MM.1S (cell line): ENCODE results near the gene MED27.

Experiments used
- DNase-seq: peaks from one replicate; pipeline ENCODE4 v3.0.0-alpha.2; 2015
- H2AFZ ChIP-seq: fragments of 300-600 bp; sonication (generic); 2 replicates; pipeline ENCODE4 v1.6.0; 2016; ENCODE audit warnings: antibody characterized with exemption, low read length
- H3F3A ChIP-seq: fragments of 300-600 bp; sonication (generic); 2 replicates; pipeline ENCODE4 v1.6.1; 2016; ENCODE audit warnings: mild to moderate bottlenecking, antibody characterized with exemption, low read length, moderate library complexity, mixed read lengths; ENCODE audit not compliant: insufficient read depth
- H3K27ac ChIP-seq: fragments of 300-600 bp; sonication (generic); 2 replicates; pipeline ENCODE4 v1.5.1; 2016; ENCODE audit warnings: mild to moderate bottlenecking, low read length
- H3K27me3 ChIP-seq: fragments of 300-600 bp; sonication (generic); replicated peaks from 2 replicates; pipeline ENCODE4 v1.6.0; 2016; ENCODE audit warnings: low read length; ENCODE audit not compliant: insufficient read depth
- H3K36me3 ChIP-seq: fragments of 300-600 bp; sonication (generic); replicated peaks from 2 replicates; pipeline ENCODE4 v1.6.1; 2016; ENCODE audit warnings: mild to moderate bottlenecking, low read length, mixed read lengths; ENCODE audit not compliant: insufficient read depth
- H3K4me1 ChIP-seq: fragments of 300-600 bp; sonication (generic); 2 replicates; pipeline ENCODE4 v1.6.1; 2016; ENCODE audit warnings: low read length, mixed read lengths
- H3K4me2 ChIP-seq: fragments of 300-600 bp; sonication (generic); 2 replicates; pipeline ENCODE4 v1.6.0; 2016; ENCODE audit warnings: low read depth, low read length
- H3K4me3 ChIP-seq: fragments of 300-600 bp; sonication (generic); 2 replicates; pipeline ENCODE4 v1.5.1; 2016; ENCODE audit warnings: low read length, mixed read lengths
- H3K79me2 ChIP-seq: fragments of 300-600 bp; sonication (generic); 2 replicates; pipeline ENCODE4 v1.6.1; 2016; ENCODE audit warnings: mixed run types, low read length, mixed read lengths
- H3K9ac ChIP-seq: fragments of 300-600 bp; sonication (generic); 2 replicates; pipeline ENCODE4 v1.6.1; 2016; ENCODE audit warnings: low read length, mixed read lengths
- H3K9me2 ChIP-seq: fragments of 300-600 bp; sonication (generic); replicated peaks from 2 replicates; pipeline ENCODE4 v1.6.1; 2016; ENCODE audit warnings: mild to moderate bottlenecking, low read length, mixed read lengths; ENCODE audit not compliant: insufficient read depth
- H3K9me3 ChIP-seq: fragments of 300-600 bp; sonication (generic); replicated peaks from 2 replicates; pipeline ENCODE4 v1.6.1; 2016; ENCODE audit warnings: mild to moderate bottlenecking, low read length, mixed read lengths; ENCODE audit not compliant: insufficient read depth
- H4K20me1 ChIP-seq: fragments of 300-600 bp; sonication (generic); 2 replicates; pipeline ENCODE4 v1.6.1; 2016; ENCODE audit warnings: mild to moderate bottlenecking, low read length, moderate library complexity, mixed read lengths; ENCODE audit not compliant: insufficient read depth
- EZH2 ChIP-seq: fragments of 300-600 bp; sonication (generic); optimal IDR thresholded peaks from 2 replicates; pipeline ENCODE3; 2017; ENCODE audit warnings: low read depth, mild to moderate bottlenecking, antibody characterized with exemption, low read length, mixed read lengths
- EZH2phosphoT487 ChIP-seq: fragments of 300-600 bp; sonication (generic); IDR thresholded peaks from 2 replicates; pipeline ENCODE4 v1.6.1; 2018; ENCODE audit warnings: antibody characterized with exemption, low read length
- TF ChIP-seq, protein P1 (sequence below): fragments of 300-600 bp; sonication (generic); IDR thresholded peaks from 2 replicates; pipeline ENCODE4 v1.5.1; 2016; ENCODE audit warnings: antibody characterized with exemption, low read length, mixed read lengths

Gene MED27

DNA sequence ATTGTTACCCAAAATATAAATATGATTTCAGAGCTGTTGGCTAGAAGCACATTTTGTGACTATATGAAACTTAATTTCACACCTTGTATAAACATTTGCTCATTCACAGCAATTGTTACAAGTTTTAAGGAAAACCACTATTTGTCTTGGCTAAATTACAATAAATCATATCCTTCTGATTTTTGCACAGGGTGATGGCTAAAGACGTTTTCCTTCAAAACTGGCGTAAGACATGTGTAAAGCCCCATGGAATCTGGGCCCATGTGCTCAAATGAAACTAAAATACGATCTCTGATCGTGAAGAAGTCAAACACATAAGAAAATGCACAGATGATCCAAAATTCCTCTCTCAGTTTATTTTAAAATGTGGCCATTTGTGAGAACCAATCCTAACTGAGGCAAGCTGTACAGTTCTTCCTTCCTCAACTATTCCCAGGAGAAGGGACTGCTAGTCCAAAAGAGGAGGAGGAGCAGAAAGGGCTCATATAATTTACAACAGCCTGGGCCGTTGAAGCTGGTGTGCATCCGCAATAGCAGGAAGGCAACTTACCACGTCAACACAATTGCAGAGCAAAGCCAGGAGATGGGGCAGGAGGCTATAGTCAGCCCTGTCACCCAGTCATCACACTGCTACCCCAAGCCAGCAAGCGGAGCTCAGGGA lies 98.4 kb downstream of the MED27 start:
- Histone ChIP-seq H3K4me2 (no peak overlapping the region), H3F3A (no peaks in the 10 kb centered on the region), H3K9me3 (no peaks in the 10 kb centered on the region), H4K20me1 (no peaks in the 10 kb centered on the region), H2AFZ (no peak overlapping the region), H3K27ac (no peak overlapping the region), H3K9me2 (no peaks in the 10 kb centered on the region), H3K27me3 (no peaks in the 10 kb centered on the region), H3K4me3 (no peak overlapping the region), H3K36me3 (no peaks in the 10 kb centered on the region), H3K4me1 (no peaks in the 10 kb centered on the region), H3K79me2 (no peaks in the 10 kb centered on the region), H3K9ac (no peak overlapping the region)
- no peak for DNase-seq
- TF ChIP-seq, protein P1, sequence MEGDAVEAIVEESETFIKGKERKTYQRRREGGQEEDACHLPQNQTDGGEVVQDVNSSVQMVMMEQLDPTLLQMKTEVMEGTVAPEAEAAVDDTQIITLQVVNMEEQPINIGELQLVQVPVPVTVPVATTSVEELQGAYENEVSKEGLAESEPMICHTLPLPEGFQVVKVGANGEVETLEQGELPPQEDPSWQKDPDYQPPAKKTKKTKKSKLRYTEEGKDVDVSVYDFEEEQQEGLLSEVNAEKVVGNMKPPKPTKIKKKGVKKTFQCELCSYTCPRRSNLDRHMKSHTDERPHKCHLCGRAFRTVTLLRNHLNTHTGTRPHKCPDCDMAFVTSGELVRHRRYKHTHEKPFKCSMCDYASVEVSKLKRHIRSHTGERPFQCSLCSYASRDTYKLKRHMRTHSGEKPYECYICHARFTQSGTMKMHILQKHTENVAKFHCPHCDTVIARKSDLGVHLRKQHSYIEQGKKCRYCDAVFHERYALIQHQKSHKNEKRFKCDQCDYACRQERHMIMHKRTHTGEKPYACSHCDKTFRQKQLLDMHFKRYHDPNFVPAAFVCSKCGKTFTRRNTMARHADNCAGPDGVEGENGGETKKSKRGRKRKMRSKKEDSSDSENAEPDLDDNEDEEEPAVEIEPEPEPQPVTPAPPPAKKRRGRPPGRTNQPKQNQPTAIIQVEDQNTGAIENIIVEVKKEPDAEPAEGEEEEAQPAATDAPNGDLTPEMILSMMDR: no peak
- TF ChIP-seq EZH2phosphoT487 (no peak), EZH2 (no peak)

DNA sequence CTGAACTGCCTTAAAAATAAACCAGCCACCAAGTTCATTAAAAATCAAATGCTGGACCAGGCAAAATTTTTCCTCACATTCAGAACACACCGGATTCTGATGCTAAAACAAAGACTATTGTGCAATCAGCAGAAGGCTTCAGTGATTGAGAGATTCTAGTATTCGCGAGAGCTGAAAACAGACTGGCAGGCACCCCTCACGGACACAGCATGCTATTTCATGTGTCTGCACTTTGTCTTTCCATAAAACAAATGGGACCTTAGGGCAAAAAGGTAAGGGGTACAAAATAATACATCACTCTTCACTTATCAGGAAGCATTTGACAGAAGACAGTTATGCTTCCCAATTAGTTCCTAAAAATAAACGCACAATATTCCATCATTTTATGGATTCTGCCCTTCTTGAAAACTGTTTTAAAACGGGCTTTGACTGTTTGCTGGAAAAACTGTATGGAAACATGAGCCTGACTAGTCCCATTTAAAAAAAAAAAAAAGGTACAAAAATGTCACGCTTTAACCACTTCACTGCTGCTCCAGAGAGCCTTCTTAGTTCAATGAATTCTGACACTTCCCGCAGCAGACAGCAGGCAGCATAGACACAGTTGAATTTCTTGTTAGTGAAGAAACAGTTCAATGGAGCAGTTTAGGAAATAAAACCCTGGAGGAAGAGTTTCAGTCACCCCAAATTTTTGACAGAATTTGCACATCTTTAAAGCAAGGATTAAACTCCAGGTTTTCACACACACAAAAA lies 99.2 kb downstream of the MED27 start:
- no peaks in the 10 kb centered on the region for H3F3A ChIP-seq
- H3K4me1 ChIP-seq: no peaks in the 10 kb centered on the region
- H3K9me2 ChIP-seq: no peaks in the 10 kb centered on the region
- no peaks in the 10 kb centered on the region for H4K20me1 ChIP-seq
- no peaks in the 10 kb centered on the region for H3K79me2 ChIP-seq
- H3K36me3 ChIP-seq: no peaks in the 10 kb centered on the region
- H3K4me3 ChIP-seq: no peak overlapping the region
- no peak overlapping the region for H3K9ac ChIP-seq
- no peak overlapping the region for H2AFZ ChIP-seq
- DNase-seq: no peak
- no peak overlapping the region for H3K27ac ChIP-seq
- H3K4me2 ChIP-seq: no peak overlapping the region
- TF ChIP-seq EZH2 (no peak), EZH2phosphoT487 (no peak)
- TF ChIP-seq, protein P1: no peak
- no peaks in the 10 kb centered on the region for H3K9me3 ChIP-seq
- no peaks in the 10 kb centered on the region for H3K27me3 ChIP-seq

DNA sequence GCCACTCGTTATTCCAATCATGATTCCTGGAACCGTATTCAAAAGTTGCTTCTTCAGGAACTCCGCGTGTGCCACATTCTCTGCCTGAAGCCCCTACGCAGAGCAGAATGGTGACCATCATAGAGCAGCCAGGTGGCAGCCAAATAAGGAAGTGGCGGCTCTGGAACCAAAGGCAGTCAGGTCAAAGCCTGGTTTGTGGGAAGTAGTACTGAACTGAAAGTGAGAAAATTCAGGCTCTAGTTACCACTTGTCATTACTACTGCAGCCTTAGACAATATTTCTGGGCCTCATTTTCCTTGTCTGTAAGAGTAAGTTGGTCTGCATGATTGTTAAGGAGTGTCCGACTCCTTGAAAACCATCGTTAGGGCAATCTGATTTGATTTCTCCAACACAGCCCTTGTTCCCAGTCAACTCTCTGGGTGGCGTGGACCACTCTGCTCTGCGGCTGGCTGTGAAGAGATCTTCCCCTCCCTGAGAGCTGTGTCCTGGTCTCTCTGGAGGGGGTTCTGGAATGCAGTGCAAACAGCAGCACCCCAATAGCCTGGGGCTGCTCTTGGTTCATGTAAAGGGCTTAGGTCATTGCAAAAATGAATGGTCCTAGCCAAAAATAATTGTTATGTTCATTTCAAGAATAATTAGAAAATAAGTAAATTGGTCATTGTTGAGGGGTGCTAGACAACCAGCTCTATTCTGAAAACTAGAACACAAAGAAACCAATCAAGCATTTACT lies 102.4 kb downstream of the MED27 start:
- H3K79me2 ChIP-seq: no peaks in the 10 kb centered on the region
- H3K9me3 ChIP-seq: no peaks in the 10 kb centered on the region
- H3K4me1 ChIP-seq: no peaks in the 10 kb centered on the region
- no peaks in the 10 kb centered on the region for H3F3A ChIP-seq
- H3K4me2 ChIP-seq: no peak overlapping the region
- H4K20me1 ChIP-seq: no peaks in the 10 kb centered on the region
- no peak overlapping the region for H2AFZ ChIP-seq
- no peak for TF ChIP-seq EZH2phosphoT487
- TF ChIP-seq, protein P1: no peak
- no peaks in the 10 kb centered on the region for H3K27me3 ChIP-seq
- H3K27ac ChIP-seq: no peak overlapping the region
- no peak overlapping the region for H3K4me3 ChIP-seq
- no peak overlapping the region for H3K9ac ChIP-seq
- no peaks in the 10 kb centered on the region for H3K9me2 ChIP-seq
- DNase-seq: no peak
- no peaks in the 10 kb centered on the region for H3K36me3 ChIP-seq
